HepG2 (cell line): ENCODE measurements around the gene FBP1. TPM values are rescaled to one million over a fixed set of nuclear protein-coding genes. Genes with fewer than 3 reads are reported as not detected.

Source experiments
- CBX2 ChIP-seq, 2 experiments: fragments of 200-600 bp in 1 of 2; sonication (generic); formaldehyde crosslinking in 1 of 2; IDR thresholded peaks; 2 replicates each; pipeline versions ENCODE4 v1.7.0 to v1.8.1; 2018 to 2022; ENCODE audit warnings: low read depth in 2 of 2, low read length in 1 of 2, mild to moderate bottlenecking in 1 of 2, missing genetic modification reagents in 1 of 2
- CCDC6 ChIP-seq: sonication (generic); formaldehyde crosslinking; IDR thresholded peaks from 2 replicates; pipeline ENCODE4 v1.8.1; 2022; ENCODE audit warnings: mild to moderate bottlenecking, missing genetic modification reagents, moderate library complexity
- CEBPB ChIP-seq: IDR thresholded peaks from 2 replicates; pipeline ENCODE4 v1.6.1; 2011; ENCODE audit warnings: low read depth, low read length, improper control_type of control experiment, borderline replicate concordance
- CEBPG ChIP-seq: IDR thresholded peaks from 2 replicates; pipeline ENCODE4 v1.6.1; 2016
- CREB1 ChIP-seq, 2 experiments: fragments of 450-650 bp in 1 of 2; IDR thresholded peaks; 2 replicates each; pipeline ENCODE4 v1.6.1; 2016 to 2017; ENCODE audit warnings: control low read depth in 1 of 2, mild to moderate bottlenecking in 1 of 2, missing compliant biosample characterization in 1 of 2, missing genetic modification characterization in 1 of 2
- CREM ChIP-seq, 2 experiments: sonication (generic) in 1 of 2; formaldehyde crosslinking in 1 of 2; IDR thresholded peaks; 2 replicates each; pipeline versions ENCODE4 v1.4.0 to v1.6.1; 2016 to 2020; ENCODE audit warnings: antibody characterized with exemption in 1 of 2, mild to moderate bottlenecking in 1 of 2, missing genetic modification reagents in 1 of 2
- FOSL2 ChIP-seq: sonication (generic); formaldehyde crosslinking; IDR thresholded peaks from 2 replicates; pipeline ENCODE4 v1.4.0; 2020; ENCODE audit warnings: missing genetic modification reagents
- GABPA ChIP-seq, 2 experiments: IDR thresholded peaks; 2 replicates each; pipeline ENCODE4 v1.6.1; 2011 to 2016; ENCODE audit warnings: low read depth in 2 of 2, low read length in 1 of 2, missing biosample characterization in 1 of 2, missing genetic modification characterization in 1 of 2
- HNRNPH1 ChIP-seq: fragments of 200-400 bp; formaldehyde crosslinking; optimal IDR thresholded peaks from 2 replicates; pipeline ENCODE3; 2017; ENCODE audit warnings: mild to moderate bottlenecking, low read depth, low read length
- ISX ChIP-seq: sonication (generic); formaldehyde crosslinking; conservative IDR thresholded peaks from 2 replicates; pipeline ENCODE4 v1.5.0; 2020; ENCODE audit warnings: missing genetic modification reagents
- KDM5A ChIP-seq: fragments of 200-600 bp; sonication (generic); IDR thresholded peaks from 2 replicates; pipeline ENCODE4 v1.7.0; 2018; ENCODE audit warnings: antibody characterized with exemption, mild to moderate bottlenecking, low read length, borderline replicate concordance
- KDM6A ChIP-seq: IDR thresholded peaks from 2 replicates; pipeline ENCODE4 v1.6.1; 2016; ENCODE audit warnings: low read depth
- MXD1 ChIP-seq: sonication (generic); formaldehyde crosslinking; IDR thresholded peaks from 2 replicates; pipeline ENCODE4 v1.4.0; 2020; ENCODE audit warnings: mild to moderate bottlenecking, missing genetic modification reagents
- POGZ ChIP-seq: sonication (generic); formaldehyde crosslinking; IDR thresholded peaks from 2 replicates; pipeline ENCODE4 v1.4.0; 2020; ENCODE audit warnings: mild to moderate bottlenecking, missing genetic modification reagents
- SAP130 ChIP-seq: IDR thresholded peaks from 2 replicates; pipeline ENCODE4 v1.6.1; 2016; ENCODE audit warnings: low read depth
- SMC3 ChIP-seq: IDR thresholded peaks from 2 replicates; pipeline ENCODE4 v1.6.1; 2011; ENCODE audit warnings: low read length, improper control_type of control experiment
- TCF12 ChIP-seq, 2 experiments: fragments of 450-650 bp in 1 of 2; sonication (generic) in 1 of 2; formaldehyde crosslinking in 1 of 2; IDR thresholded peaks; 2 replicates each; pipeline versions ENCODE4 v1.6.1 to v1.8.0; 2017 to 2022; ENCODE audit warnings: antibody characterized with exemption in 1 of 2, mild to moderate bottlenecking in 1 of 2, missing genetic modification reagents in 1 of 2, moderate library complexity in 1 of 2
- ZNF292 ChIP-seq: sonication (generic); formaldehyde crosslinking; IDR thresholded peaks from 2 replicates; pipeline ENCODE4 v1.8.1; 2022; ENCODE audit warnings: mild to moderate bottlenecking, low read depth, missing genetic modification reagents, borderline replicate concordance
- ZNF550 ChIP-seq: sonication (generic); formaldehyde crosslinking; IDR thresholded peaks from 2 replicates; pipeline ENCODE4 v1.4.0; 2020; ENCODE audit warnings: mild to moderate bottlenecking, missing genetic modification reagents, borderline replicate concordance
- ZNF644 ChIP-seq: IDR thresholded peaks from 2 replicates; pipeline ENCODE4 v1.6.1; 2016; ENCODE audit warnings: low read depth
- polyA plus RNA-seq, 8 experiments: library from polyadenylated mRNA; depleted of rRNA in 3 of 8; stranded (reverse) in 7 of 8; unstranded in 1 of 8; fragments of >200 nt; fragmentation: Illumina TruSeq in 4 of 8; extraction: Trizol in 4 of 8; gene quantifications; 2 replicates each; pipeline versions ENCODE4 v1.2.1 to v1.2.3, GENCODE V29; 2011 to 2016; ENCODE audit warnings: low read depth in 4 of 8, missing spikeins in 1 of 8, mixed read lengths in 1 of 8; ENCODE audit not compliant: insufficient read depth in 1 of 8
- total RNA-seq, 5 experiments: library from RNA; depleted of rRNA; stranded (reverse); fragments of >200 nt; fragmentation: Illumina TruSeq; extraction: Trizol; gene quantifications; 2 replicates each; pipeline ENCODE4 v1.2.3, GENCODE V29; 2016; ENCODE audit warnings: low read depth in 1 of 5
- TF ChIP-seq, protein P1 (sequence below): sonication (generic); formaldehyde crosslinking; IDR thresholded peaks from 2 replicates; pipeline ENCODE4 v1.5.1; 2020; ENCODE audit warnings: mild to moderate bottlenecking, missing genetic modification reagents, moderate library complexity
- TF ChIP-seq, protein P2 (sequence below): IDR thresholded peaks from 2 replicates; pipeline ENCODE4 v1.6.1; 2012; ENCODE audit warnings: low read depth, low read length, improper control_type of control experiment

FBP1 gene
- total and polyA plus RNA-seq, 2 of the 13 experiments (the other 11 are each of a cell fraction or from before 2014, with no cell fraction given): 0.29 to 0.53 TPM

DNA sequence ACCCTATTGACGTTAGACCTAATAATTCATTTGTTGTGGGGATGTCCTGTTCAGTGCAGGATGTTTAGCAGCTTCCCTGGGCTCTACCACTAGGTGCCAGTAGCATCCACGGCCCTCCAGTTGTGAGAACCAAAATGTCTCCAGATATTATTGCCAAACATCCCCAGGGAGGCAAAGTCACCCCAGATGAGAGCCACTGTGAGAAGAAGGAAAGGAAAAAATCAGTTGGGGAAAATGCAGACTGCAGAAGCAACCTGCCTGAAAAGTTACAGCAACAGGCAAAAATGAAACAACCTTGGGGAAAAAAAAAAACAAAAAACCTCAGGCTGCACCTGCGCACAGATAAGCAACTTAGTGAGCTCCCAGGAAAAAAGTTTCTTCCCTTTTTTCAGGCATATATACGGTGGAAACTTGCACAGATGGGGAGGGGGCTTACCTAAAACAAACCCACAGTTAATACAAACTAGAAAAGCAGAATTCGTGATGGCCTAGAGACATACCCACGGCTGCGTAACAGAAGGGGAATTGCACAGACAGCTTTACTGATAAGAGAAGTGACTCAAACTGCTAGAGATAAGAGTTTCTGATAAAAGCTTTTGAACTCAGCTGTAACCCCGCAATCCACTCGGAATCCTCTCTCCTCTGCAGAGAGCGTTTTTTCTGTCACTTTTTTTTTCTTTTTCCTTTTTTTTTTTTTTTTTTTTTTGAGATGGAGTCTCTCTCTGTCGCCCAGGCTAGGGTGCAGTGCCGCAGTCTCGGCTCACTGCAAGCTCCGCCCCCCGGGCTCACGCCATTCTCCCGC, 29.8 kb upstream of the FBP1 start (continued):
- TF ChIP-seq CEBPB (peak; percentile 46; the same call in 1 of the 2 replicates), ISX (no peak), HNRNPH1 (no peak), KDM6A (CRISPR knock-in tag) (no peak), CEBPG (CRISPR knock-in tag) (peak; percentile 73), GABPA (IDR thresholded peaks at IDR 0.05; ENCODE audit: low read depth, low read length) (no peak), GABPA (CRISPR knock-in tag; IDR thresholded peaks at IDR 0.05; ENCODE audit: low read depth) (peak; percentile 10; the same call in 1 of the 2 replicates), CBX2 (IDR thresholded peaks at IDR 0.05; ENCODE audit: low read depth, low read length) (no peak), CBX2 (CRISPR knock-in tag; IDR thresholded peaks at IDR 0.05; ENCODE audit: low read depth) (no peak), POGZ (CRISPR knock-in tag) (peak; percentile 54; the same call in 1 of the 2 replicates), CCDC6 (CRISPR knock-in tag) (0 out of 2 replicates have a peak, but pooled peaks have one; percentile 23), ZNF550 (CRISPR knock-in tag) (no peak), MXD1 (no peak), TCF12 (IDR thresholded peaks at IDR 0.05) (no peak), TCF12 (CRISPR knock-in tag; IDR thresholded peaks at IDR 0.05) (no peak), KDM5A (peak; percentile 35; the same call in 1 of the 2 replicates), ZNF292 (CRISPR knock-in tag) (peak; percentile 22; the same call in 1 of the 2 replicates), SMC3 (peak; percentile 74), FOSL2 (CRISPR knock-in tag) (peak; percentile 67; the same call in 1 of the 2 replicates), SAP130 (CRISPR knock-in tag) (peak; percentile 38), CREB1 (IDR thresholded peaks at IDR 0.05) (peak; percentile 52; the same call in 1 of the 2 replicates), CREB1 (CRISPR knock-in tag; IDR thresholded peaks at IDR 0.05) (peak; percentile 63), CREM (IDR thresholded peaks at IDR 0.05) (0 out of 2 replicates have a peak, but pooled peaks have one; percentile 51), CREM (CRISPR knock-in tag; IDR thresholded peaks at IDR 0.05) (no peak), ZNF644 (CRISPR knock-in tag) (peak; percentile 66; the same call in 1 of the 2 replicates)
- TF ChIP-seq, protein P1, sequence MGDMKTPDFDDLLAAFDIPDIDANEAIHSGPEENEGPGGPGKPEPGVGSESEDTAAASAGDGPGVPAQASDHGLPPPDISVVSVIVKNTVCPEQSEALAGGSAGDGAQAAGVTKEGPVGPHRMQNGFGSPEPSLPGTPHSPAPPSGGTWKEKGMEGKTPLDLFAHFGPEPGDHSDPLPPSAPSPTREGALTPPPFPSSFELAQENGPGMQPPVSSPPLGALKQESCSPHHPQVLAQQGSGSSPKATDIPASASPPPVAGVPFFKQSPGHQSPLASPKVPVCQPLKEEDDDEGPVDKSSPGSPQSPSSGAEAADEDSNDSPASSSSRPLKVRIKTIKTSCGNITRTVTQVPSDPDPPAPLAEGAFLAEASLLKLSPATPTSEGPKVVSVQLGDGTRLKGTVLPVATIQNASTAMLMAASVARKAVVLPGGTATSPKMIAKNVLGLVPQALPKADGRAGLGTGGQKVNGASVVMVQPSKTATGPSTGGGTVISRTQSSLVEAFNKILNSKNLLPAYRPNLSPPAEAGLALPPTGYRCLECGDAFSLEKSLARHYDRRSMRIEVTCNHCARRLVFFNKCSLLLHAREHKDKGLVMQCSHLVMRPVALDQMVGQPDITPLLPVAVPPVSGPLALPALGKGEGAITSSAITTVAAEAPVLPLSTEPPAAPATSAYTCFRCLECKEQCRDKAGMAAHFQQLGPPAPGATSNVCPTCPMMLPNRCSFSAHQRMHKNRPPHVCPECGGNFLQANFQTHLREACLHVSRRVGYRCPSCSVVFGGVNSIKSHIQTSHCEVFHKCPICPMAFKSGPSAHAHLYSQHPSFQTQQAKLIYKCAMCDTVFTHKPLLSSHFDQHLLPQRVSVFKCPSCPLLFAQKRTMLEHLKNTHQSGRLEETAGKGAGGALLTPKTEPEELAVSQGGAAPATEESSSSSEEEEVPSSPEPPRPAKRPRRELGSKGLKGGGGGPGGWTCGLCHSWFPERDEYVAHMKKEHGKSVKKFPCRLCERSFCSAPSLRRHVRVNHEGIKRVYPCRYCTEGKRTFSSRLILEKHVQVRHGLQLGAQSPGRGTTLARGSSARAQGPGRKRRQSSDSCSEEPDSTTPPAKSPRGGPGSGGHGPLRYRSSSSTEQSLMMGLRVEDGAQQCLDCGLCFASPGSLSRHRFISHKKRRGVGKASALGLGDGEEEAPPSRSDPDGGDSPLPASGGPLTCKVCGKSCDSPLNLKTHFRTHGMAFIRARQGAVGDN (CRISPR knock-in tag): peak; percentile 33; the same call in 1 of the 2 replicates
- TF ChIP-seq, protein P2, sequence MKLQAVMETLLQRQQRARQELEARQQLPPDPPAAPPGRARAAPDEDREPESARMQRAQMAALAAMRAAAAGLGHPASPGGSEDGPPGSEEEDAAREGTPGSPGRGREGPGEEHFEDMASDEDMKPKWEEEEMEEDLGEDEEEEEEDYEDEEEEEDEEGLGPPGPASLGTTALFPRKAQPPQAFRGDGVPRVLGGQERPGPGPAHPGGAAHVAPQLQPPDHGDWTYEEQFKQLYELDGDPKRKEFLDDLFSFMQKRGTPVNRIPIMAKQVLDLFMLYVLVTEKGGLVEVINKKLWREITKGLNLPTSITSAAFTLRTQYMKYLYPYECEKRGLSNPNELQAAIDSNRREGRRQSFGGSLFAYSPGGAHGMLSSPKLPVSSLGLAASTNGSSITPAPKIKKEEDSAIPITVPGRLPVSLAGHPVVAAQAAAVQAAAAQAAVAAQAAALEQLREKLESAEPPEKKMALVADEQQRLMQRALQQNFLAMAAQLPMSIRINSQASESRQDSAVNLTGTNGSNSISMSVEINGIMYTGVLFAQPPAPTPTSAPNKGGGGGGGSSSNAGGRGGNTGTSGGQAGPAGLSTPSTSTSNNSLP: 0 out of 2 replicates have a peak, but pooled peaks have one; percentile 14
